Measurements from ENCODE around the gene SDE2.

Gene SDE2

DNA sequence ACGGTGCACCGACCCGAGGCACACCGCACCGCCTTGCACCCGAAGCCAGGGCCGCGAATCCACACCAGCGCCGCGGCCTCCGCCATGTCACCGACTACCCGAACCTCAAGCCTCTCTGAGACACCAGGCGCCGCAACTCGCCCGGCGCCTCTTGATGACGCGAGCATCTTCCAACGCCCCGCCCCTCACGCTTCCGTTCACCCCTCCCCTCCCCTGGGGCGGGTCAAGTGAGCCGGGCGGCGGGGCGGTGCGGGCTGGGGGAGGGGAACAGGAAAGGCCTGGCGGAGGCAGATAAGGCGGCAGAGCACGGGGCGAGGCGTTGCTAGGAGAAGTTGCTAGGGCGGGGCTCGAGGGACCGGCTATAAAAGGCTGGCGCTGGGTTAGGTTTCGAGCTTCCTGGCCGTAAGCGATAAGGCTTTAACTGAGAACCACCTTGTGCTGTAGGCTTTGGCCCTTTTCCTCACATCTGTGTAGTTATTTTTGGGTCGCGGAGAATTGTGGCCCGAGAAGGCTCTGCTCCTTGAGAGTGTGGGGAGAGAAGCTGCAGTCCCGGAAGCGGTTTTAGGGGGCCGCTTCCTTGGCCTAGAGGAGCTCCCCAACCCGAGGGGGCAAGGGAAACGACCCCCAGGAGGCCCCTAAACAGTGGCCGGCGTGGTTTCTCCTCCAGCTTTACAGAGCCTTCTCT lies at the start of gene SDE2:
TSS of gene SDE2 (minus strand) at position 117 of the 685 bp plus-strand sequence. CDS start at position 86, 31 bp downstream.
- DNase-seq (ENCODE audit: extremely low spot score), result peak; percentile 100
- ChIA-PET POLR2A (interaction anchor here (0.5 to 4.2 kb wide), 36 partner anchors 9 to 674 kb away, joined by 3 to 61 read pairs (median 4); partner anchors contain the start of genes H3-3A, PYCR2, SRP9 and TMEM63A), CTCF (interaction anchor here (0.5 to 1.7 kb wide), 4 partner anchors 12 to 525 kb away, joined by 3 to 7 read pairs (median 4); partner anchors contain the start of gene SRP9)
- TF ChIP-seq ELF4 (IDR thresholded peaks at IDR 0.05), result peak; percentile 70
- peak; percentile 86 for TF ChIP-seq CTBP1 (IDR thresholded peaks at IDR 0.05; ENCODE audit: borderline replicate concordance)
- TF ChIP-seq, protein P1, sequence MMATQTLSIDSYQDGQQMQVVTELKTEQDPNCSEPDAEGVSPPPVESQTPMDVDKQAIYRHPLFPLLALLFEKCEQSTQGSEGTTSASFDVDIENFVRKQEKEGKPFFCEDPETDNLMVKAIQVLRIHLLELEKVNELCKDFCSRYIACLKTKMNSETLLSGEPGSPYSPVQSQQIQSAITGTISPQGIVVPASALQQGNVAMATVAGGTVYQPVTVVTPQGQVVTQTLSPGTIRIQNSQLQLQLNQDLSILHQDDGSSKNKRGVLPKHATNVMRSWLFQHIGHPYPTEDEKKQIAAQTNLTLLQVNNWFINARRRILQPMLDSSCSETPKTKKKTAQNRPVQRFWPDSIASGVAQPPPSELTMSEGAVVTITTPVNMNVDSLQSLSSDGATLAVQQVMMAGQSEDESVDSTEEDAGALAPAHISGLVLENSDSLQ (IDR thresholded peaks at IDR 0.05), result peak; percentile 60; the same call in 1 of the 2 replicates
- no peak for TF ChIP-seq NFRKB (IDR thresholded peaks at IDR 0.05)
- no peak for TF ChIP-seq BHLHE40 (IDR thresholded peaks at IDR 0.05; ENCODE audit: borderline replicate concordance)
- TF ChIP-seq HDGF (IDR thresholded peaks at IDR 0.05; ENCODE audit: borderline replicate concordance), result no peak

DNA sequence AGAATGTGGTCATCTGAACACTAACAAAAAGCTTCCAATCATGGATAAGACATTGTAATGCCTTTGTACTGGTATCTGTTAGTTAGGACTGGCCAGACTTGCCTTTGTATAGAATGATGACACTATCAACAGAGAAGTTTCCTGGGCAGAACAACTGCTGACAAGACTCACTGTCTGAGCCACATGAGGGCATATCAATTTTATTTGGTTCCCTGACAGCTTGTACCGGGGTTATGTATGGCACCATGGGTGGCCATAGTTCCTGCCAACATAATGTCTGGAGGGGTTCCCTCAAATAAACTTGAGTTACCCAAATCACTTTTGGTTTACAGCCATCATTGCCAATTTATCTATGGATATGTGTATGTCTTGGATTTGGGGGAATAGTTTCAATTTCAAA lies 49.7 kb upstream of the SDE2 start:
- DNase-seq (ENCODE audit: extremely low spot score), result no peak
- TF ChIP-seq ARNT (IDR thresholded peaks at IDR 0.05), result no peak
- no peak for TF ChIP-seq ZNF384 (IDR thresholded peaks at IDR 0.05)
- TF ChIP-seq L3MBTL2 (conservative IDR thresholded peaks at IDR 0.05), result no peak
- no peak for TF ChIP-seq LEF1 (IDR thresholded peaks at IDR 0.05; ENCODE audit: borderline replicate concordance)
- no peak for TF ChIP-seq ELF4 (IDR thresholded peaks at IDR 0.05)
- no peak for TF ChIP-seq FOXM1 (IDR thresholded peaks at IDR 0.05; ENCODE audit: borderline replicate concordance)
- TF ChIP-seq BHLHE40 (IDR thresholded peaks at IDR 0.05; ENCODE audit: borderline replicate concordance), result no peak
- TF ChIP-seq TARDBP (IDR thresholded peaks at IDR 0.05), result no peak
- TF ChIP-seq SUZ12 (IDR thresholded peaks at IDR 0.05), result no peak
- TF ChIP-seq FOXA1 (IDR thresholded peaks at IDR 0.05), result no peak
- TF ChIP-seq, protein P1 (IDR thresholded peaks at IDR 0.05), result no peak
- TF ChIP-seq FOXK2 (IDR thresholded peaks at IDR 0.05), result no peak
- no peak for TF ChIP-seq SP1 (IDR thresholded peaks at IDR 0.05)
- TF ChIP-seq NFRKB (IDR thresholded peaks at IDR 0.05), result no peak
- no peak for TF ChIP-seq HDGF (IDR thresholded peaks at IDR 0.05; ENCODE audit: borderline replicate concordance)
- ChIA-PET POLR2A (interaction anchor here (1.5 kb wide), 1 partner anchor 13 kb away, joined by 9 read pairs; the partner anchor contains the start of gene H3-3A), CTCF (no interaction called here)

DNA sequence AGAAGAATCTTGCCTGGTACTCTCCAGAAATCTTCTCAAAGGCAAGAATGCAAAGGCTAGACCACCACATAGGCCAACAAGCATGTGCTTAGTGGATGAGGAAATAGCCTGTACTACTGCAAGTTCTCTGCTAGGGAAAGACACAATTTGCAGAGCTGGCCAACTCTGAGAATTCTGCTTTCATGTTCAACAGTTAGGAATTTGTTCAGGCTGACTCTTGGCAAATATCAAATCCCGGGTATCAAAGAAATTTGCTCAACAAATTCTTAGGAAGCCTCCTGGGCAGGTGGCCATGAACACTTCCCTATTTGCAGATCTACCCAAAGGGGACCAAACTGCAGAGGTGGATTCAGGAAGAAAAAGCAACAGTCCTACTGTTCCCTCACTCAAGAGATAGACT lies 48.4 kb upstream of the SDE2 start:
- no peak for DNase-seq (ENCODE audit: extremely low spot score)
- POLR2A ChIA-PET, result interaction anchor here (1.5 kb wide), 1 partner anchor 15 kb away, joined by 9 read pairs; the partner anchor contains the start of gene H3-3A
- TF ChIP-seq HDGF (IDR thresholded peaks at IDR 0.05; ENCODE audit: borderline replicate concordance), result no peak
- TF ChIP-seq TARDBP (IDR thresholded peaks at IDR 0.05), result no peak
- no peak for TF ChIP-seq NFRKB (IDR thresholded peaks at IDR 0.05)
- no peak for TF ChIP-seq ELF4 (IDR thresholded peaks at IDR 0.05)
- TF ChIP-seq SUZ12 (IDR thresholded peaks at IDR 0.05), result no peak
- TF ChIP-seq CTBP1 (IDR thresholded peaks at IDR 0.05; ENCODE audit: borderline replicate concordance), result no peak
- TF ChIP-seq SP1 (IDR thresholded peaks at IDR 0.05), result no peak
- TF ChIP-seq BHLHE40 (IDR thresholded peaks at IDR 0.05; ENCODE audit: borderline replicate concordance), result no peak
- no peak for TF ChIP-seq ARNT (IDR thresholded peaks at IDR 0.05)
- TF ChIP-seq FOXA1 (IDR thresholded peaks at IDR 0.05), result no peak
- TF ChIP-seq L3MBTL2 (conservative IDR thresholded peaks at IDR 0.05), result no peak
- no peak for TF ChIP-seq ZNF384 (IDR thresholded peaks at IDR 0.05)
- CTCF ChIA-PET, result no interaction called here

DNA sequence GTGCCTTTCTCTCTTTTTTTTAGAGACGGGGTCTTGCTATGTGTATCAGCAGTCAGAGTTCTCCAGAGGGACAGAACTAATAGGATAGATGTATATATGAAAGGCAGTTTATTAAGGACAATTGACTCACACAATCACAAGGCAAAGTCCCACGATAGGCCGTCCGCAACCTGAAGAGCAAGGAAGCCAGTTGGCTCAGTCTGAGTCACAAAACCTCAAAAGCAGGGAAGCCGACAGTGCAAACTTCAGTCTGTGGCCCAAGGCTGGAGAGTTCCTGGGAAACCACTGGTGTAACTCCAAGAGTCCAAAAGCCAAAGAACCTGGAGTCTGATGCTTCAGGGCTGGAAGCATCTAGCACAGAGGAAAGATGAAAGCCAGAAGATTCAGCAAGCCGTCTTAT lies 47.1 kb upstream of the SDE2 start:
- POLR2A ChIA-PET, result interaction anchor here (0.6 kb wide), 1 partner anchor 16 kb away, joined by 3 read pairs; the partner anchor contains the start of gene H3-3A
- no peak for DNase-seq (ENCODE audit: extremely low spot score)
- no peak for TF ChIP-seq SP1 (IDR thresholded peaks at IDR 0.05)
- no peak for TF ChIP-seq CTBP1 (IDR thresholded peaks at IDR 0.05; ENCODE audit: borderline replicate concordance)
- TF ChIP-seq, protein P1 (IDR thresholded peaks at IDR 0.05), result no peak
- no peak for TF ChIP-seq ELF4 (IDR thresholded peaks at IDR 0.05)
- TF ChIP-seq FOXM1 (IDR thresholded peaks at IDR 0.05; ENCODE audit: borderline replicate concordance), result no peak
- TF ChIP-seq LEF1 (IDR thresholded peaks at IDR 0.05; ENCODE audit: borderline replicate concordance), result no peak
- no peak for TF ChIP-seq FOXK2 (IDR thresholded peaks at IDR 0.05)
- no peak for TF ChIP-seq BHLHE40 (IDR thresholded peaks at IDR 0.05; ENCODE audit: borderline replicate concordance)
- no peak for TF ChIP-seq NFRKB (IDR thresholded peaks at IDR 0.05)
- TF ChIP-seq L3MBTL2 (conservative IDR thresholded peaks at IDR 0.05), result no peak
- TF ChIP-seq HDGF (IDR thresholded peaks at IDR 0.05; ENCODE audit: borderline replicate concordance), result no peak
- no peak for TF ChIP-seq ARNT (IDR thresholded peaks at IDR 0.05)
- no peak for TF ChIP-seq ZNF384 (IDR thresholded peaks at IDR 0.05)
- no peak for TF ChIP-seq SUZ12 (IDR thresholded peaks at IDR 0.05)
- TF ChIP-seq FOXA1 (IDR thresholded peaks at IDR 0.05), result no peak
- TF ChIP-seq TARDBP (IDR thresholded peaks at IDR 0.05), result no peak
- CTCF ChIA-PET, result no interaction called here

DNA sequence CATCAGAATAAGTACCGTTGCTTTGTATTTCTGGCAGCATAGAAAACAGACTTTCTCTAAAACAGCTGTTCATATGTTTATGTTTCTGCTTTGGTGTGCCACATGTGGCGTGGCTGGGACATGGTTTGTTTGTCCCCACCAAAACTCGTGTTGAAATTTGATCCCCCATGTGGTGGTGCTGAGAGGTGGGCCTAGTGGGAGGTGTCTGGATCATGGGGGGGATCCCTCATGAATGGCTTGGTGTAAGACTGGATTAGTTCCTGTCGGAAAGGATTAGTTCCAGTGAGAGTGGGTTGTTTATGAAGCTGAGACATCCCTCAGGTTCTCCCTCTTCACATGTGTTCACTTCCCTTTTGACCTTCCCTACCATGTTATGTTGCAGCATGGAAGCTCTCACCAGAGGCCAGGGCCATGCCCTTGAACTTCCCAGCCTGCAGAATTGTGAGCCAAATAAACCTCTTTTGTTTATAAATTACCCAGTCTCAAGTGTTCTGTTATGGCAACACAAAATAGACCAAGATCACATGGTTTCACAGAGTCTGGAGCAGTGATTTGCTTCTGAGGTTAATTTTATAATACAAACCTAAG lies 45.5 kb upstream of the SDE2 start:
- ChIA-PET CTCF (no interaction called here), POLR2A (no interaction called here)
- TF ChIP-seq TARDBP (IDR thresholded peaks at IDR 0.05) (no peak), ZNF384 (IDR thresholded peaks at IDR 0.05) (no peak), NFRKB (IDR thresholded peaks at IDR 0.05) (no peak), CTBP1 (IDR thresholded peaks at IDR 0.05; ENCODE audit: borderline replicate concordance) (no peak), FOXM1 (IDR thresholded peaks at IDR 0.05; ENCODE audit: borderline replicate concordance) (no peak)
- no peak for DNase-seq (ENCODE audit: extremely low spot score)

Data from HEK293T (cell line).